Activated CD8-positive, alpha-beta memory T cell treated with anti-CD3 and anti-CD28 coated beads, Interleukin-2, amount 10 ng/mL, durations not matched to agents 7 days and 5 days (primary cell): ENCODE results near the gene FLNB. TPM values are rescaled to one million over a fixed set of nuclear protein-coding genes. Genes with fewer than 3 reads are reported as not detected.
A peak's percentile ranks its signal among the peaks of the same experiment; 100 is the strongest.

Experiments used
- ATAC-seq: fragments of 150-1000 bp; cut with Tn5 transposase; one replicate; pipeline ENCODE4 v1.10.0; 2021; ENCODE audit warnings: moderate library complexity
- CTCF ChIA-PET: fragments of 350-600 bp; sonication (Branson Sonifier 250); formaldehyde crosslinking; loops from one replicate; lab custom pipeline; 2021; ENCODE audit warnings: antibody characterized with exemption; lab: Charles Lee
- DNase-seq: peaks from one replicate; pipeline ENCODE4 v3.0.0-alpha.2; 2020
- H3K27ac Mint-ChIP-seq: one replicate; pipeline ENCODE4 v1.8.0; 2021; ENCODE audit warnings: mild to moderate bottlenecking, mixed read lengths
- H3K27me3 Mint-ChIP-seq: one replicate; pipeline ENCODE4 v1.8.0; 2021; ENCODE audit warnings: mixed read lengths
- H3K36me3 Mint-ChIP-seq: one replicate; pipeline ENCODE4 v1.8.0; 2021; ENCODE audit warnings: mild to moderate bottlenecking, mixed read lengths
- H3K4me1 Mint-ChIP-seq: one replicate; pipeline ENCODE4 v1.8.0; 2021; ENCODE audit warnings: mixed read lengths
- H3K4me3 Mint-ChIP-seq: one replicate; pipeline ENCODE4 v1.8.0; 2021; ENCODE audit warnings: mild to moderate bottlenecking, moderate library complexity, mixed read lengths
- H3K9me3 Mint-ChIP-seq: one replicate; pipeline ENCODE4 v1.8.0; 2022; ENCODE audit warnings: low read depth, mixed read lengths
- total RNA-seq, 2 experiments: library from RNA; stranded (reverse); gene quantifications; one replicate each; pipeline ENCODE4 v1.2.3, GENCODE V29; 2021

The FLNB gene
- total RNA-seq, 2 experiments from 2014 or later, result 9.8 to 13.2 TPM

DNA sequence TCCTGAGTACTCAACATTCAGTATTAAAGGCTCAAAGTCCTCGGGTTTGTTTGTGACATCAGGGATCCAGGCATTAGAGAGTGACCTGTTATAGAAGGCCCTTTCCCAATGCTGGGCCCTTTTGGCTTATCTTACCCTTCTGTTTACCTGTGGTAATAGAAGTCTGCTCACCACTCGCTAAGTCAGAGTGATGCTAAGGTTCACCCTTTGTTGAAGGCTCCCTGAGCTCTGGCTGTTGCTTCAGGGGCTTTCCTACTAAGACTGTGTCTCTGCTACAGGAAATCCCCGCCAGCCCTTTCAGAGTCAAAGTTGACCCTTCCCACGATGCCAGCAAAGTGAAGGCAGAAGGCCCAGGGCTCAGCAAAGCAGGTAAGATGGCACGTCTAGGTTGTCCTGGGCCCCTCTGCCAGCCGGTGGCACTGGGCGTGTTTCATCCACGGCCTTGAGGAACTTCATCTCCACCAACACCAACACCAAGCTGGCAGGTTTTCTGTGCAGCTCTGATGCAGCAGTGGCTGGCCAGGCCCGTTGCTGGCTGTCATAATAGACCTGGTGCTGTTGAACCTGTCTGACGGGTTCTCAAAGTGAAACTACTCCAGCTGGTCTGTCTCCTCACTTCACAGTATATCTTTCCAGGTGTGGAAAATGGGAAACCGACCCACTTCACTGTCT, 103.4 kb downstream of the FLNB start:
- no peak overlapping the region for H3K27ac Mint-ChIP-seq
- peaks cover 17% of the 10 kb centered on the region for H3K4me1 Mint-ChIP-seq
- no peaks in the 10 kb centered on the region for H3K9me3 Mint-ChIP-seq
- ATAC-seq (peak; percentile 27), DNase-seq (no peak)
- H3K27me3 Mint-ChIP-seq, result no peaks in the 10 kb centered on the region
- CTCF ChIA-PET, result interaction anchor here (1.4 kb wide), 1 partner anchor 55 kb away, joined by 3 read pairs; no protein-coding TSS in a partner anchor
- H3K4me3 Mint-ChIP-seq, result no peak overlapping the region
- H3K36me3 Mint-ChIP-seq, result peaks cover 6% of the 10 kb centered on the region

DNA sequence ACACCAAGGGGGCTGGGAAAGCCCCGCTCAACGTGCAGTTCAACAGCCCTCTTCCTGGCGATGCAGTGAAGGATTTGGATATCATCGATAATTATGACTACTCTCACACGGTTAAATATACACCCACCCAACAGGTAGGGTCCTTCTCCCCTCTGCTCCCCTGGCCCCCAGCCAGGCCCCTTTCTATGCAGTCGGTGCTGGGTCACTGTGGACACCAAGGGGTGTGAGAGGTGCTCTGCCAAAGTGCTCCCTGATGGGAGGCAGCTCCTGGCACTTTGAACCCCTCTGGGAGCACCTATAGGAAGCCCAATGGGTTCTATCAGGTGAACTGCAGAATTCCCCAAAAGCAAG, 103.9 kb downstream of the FLNB start:
- ATAC-seq (no peak), DNase-seq (no peak)
- Mint-ChIP-seq H3K36me3 (peaks cover 6% of the 10 kb centered on the region), H3K27ac (no peak overlapping the region), H3K27me3 (no peaks in the 10 kb centered on the region), H3K9me3 (no peaks in the 10 kb centered on the region), H3K4me1 (peaks cover 20% of the 10 kb centered on the region), H3K4me3 (no peak overlapping the region)
- CTCF ChIA-PET, result interaction anchor here (1.4 kb wide), 1 partner anchor 55 kb away, joined by 3 read pairs; no protein-coding TSS in a partner anchor

DNA sequence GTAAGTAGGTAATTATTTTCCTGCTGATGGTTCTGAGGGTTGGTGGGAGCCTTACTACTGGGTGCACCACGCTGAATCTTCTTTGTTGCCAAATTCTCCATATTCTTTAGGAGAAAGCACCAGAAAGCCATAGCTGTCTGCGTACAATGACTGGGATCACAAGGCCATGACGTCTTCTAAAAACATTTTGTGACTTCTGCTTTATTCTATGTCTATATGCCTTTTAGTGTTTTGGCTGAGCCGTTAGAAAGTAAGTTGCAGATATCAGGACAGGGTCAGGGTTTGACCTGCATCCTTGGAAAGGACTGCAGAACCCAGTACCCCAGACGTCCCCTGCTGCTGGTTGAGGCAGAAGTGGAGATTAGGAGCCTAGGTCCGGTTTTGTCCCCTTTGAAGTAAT, 107.0 kb downstream of the FLNB start:
- no peak overlapping the region for H3K4me3 Mint-ChIP-seq
- no peaks in the 10 kb centered on the region for H3K27me3 Mint-ChIP-seq
- H3K36me3 Mint-ChIP-seq, result no peaks in the 10 kb centered on the region
- peaks cover 20% of the 10 kb centered on the region for H3K4me1 Mint-ChIP-seq
- no peaks in the 10 kb centered on the region for H3K9me3 Mint-ChIP-seq
- DNase-seq (no peak), ATAC-seq (no peak)
- H3K27ac Mint-ChIP-seq, result no peak overlapping the region
- CTCF ChIA-PET, result interaction anchor here (0.9 kb wide), 1 partner anchor 76 kb away, joined by 3 read pairs; no protein-coding TSS in a partner anchor

DNA sequence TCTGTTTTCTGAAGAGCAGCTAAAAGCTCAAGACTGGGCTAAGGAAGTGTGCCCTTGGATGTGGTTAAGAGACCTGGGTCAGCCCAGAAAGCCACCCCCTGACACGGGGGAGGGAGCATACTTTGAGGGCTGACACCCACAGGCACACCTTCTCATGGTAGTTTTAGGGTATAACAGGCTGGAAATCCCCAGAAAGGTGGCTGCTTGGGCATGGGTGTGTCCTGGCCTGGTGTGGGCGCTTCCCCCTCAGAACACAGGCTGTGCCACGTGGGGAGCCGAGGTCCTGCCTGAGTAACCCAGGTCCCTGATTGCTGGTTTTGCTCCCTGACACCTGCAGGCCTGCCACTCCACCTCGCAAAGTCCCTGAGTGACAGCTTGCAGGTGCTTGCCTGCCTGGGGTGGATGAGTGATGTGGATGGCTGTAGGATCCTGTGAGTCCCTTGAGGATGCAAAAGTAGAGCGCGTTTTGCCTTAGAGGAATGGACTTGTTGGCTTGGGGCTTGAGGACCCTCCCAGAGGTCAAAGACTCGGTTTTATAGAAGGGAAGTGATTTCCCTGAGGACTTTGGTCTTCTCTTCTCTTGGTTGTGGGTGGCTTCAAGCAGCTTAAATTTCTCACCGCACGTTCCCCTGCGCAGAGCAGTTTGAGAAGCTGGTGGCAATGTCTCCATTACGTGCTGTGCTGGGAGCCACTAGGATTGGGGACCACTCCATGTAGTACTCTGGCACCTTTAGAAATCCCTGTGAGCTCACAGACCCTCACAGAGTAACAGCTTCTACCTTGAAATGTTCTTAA, 108.1 kb downstream of the FLNB start:
- Mint-ChIP-seq H3K36me3 (no peaks in the 10 kb centered on the region), H3K27me3 (no peaks in the 10 kb centered on the region), H3K4me3 (no peak overlapping the region), H3K9me3 (no peaks in the 10 kb centered on the region), H3K4me1 (peaks cover 20% of the 10 kb centered on the region), H3K27ac (no peak overlapping the region)
- CTCF ChIA-PET, result interaction anchor here (0.9 kb wide), 1 partner anchor 78 kb away, joined by 3 read pairs; no protein-coding TSS in a partner anchor
- ATAC-seq (peak; percentile 76), DNase-seq (peak; percentile 57)

DNA sequence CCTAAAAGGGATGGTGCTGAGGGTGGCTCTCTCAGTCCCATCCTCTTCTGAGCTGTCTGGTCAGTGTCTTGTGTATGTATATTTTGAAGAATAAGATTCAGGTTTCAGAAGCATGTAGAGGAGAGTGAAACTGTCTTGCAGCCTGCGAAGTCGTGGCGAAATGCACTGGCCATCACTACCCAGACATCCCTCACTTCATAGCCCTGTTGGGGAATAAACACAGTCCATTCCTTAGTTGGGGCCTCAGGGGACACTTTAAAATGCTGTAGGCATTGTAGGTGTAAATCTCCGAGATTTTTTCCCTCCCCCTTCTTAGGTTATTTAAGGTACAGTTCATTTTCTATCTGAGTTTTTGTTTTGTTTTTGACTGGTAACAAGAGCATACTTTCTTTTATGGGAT, 108.8 kb downstream of the FLNB start:
- no peaks in the 10 kb centered on the region for H3K36me3 Mint-ChIP-seq

DNA sequence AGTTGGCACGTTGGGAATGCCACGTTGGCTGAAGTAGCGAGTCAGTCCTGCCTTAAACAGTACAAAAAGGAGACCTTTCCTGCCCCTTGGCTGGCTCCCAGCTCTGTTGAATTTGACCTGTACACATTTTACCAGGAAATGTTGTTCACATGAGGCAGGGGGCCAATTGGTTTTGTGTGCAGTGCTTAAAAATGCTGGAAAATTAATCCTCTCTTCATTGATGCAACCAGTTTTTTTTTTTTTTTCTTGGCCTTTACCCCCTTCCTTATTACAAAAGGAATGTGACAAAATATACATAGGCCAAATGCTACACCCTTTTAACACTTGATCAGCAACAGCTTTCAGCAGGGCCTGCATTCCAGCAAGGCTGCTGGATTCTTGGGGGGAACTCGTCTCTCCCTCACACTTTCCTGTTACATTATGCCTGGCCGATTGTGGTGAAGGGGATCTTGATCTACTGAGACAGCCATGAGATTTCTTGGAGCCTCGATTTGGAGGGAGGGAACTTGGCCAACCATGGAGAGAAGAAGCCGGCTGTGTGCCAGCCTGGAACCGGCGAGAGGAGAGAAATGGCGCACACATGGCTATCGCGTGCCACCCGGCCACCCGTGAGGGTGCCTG, 109.4 kb downstream of the FLNB start:
- CTCF ChIA-PET, result no interaction called here
- DNase-seq (no peak), ATAC-seq (no peak)
- H3K4me3 Mint-ChIP-seq, result no peak overlapping the region
- no peaks in the 10 kb centered on the region for H3K9me3 Mint-ChIP-seq
- H3K4me1 Mint-ChIP-seq, result peaks cover 16% of the 10 kb centered on the region
- no peaks in the 10 kb centered on the region for H3K27me3 Mint-ChIP-seq
- H3K27ac Mint-ChIP-seq, result no peak overlapping the region
- no peaks in the 10 kb centered on the region for H3K36me3 Mint-ChIP-seq

More for the DNA sequence above, 108.8 kb downstream of the FLNB start:
- H3K27ac Mint-ChIP-seq, result no peak overlapping the region
- CTCF ChIA-PET, result no interaction called here
- no peak overlapping the region for H3K4me3 Mint-ChIP-seq
- H3K9me3 Mint-ChIP-seq, result no peaks in the 10 kb centered on the region
- no peaks in the 10 kb centered on the region for H3K27me3 Mint-ChIP-seq
- ATAC-seq (no peak), DNase-seq (no peak)
- H3K4me1 Mint-ChIP-seq, result peaks cover 17% of the 10 kb centered on the region

DNA sequence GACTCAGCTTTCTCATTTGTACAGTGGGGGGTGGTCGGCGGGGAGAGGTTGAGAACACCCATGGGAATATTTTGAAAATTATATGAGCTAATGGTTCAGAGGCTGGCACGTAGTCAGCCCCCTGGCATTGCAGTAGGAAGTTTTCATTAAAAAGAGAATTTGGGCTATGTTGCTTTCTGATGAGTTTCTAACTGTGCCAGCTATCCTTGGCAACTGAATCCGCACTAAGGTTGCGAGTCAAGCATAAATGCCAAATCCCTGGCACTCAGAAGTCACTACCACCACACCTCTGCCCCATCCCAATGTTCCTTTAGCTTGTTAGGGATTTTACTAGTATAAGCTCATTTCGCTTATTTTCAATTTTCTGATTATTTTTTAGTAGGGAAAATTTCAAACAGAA, 111.0 kb downstream of the FLNB start:
- no peak for DNase-seq
- no peak overlapping the region for H3K27ac Mint-ChIP-seq
- H3K4me3 Mint-ChIP-seq, result no peak overlapping the region
- ATAC-seq, result no peak
- CTCF ChIA-PET, result interaction anchor here (1.1 kb wide), 1 partner anchor 16 kb away, joined by 3 read pairs; no protein-coding TSS in a partner anchor
- no peaks in the 10 kb centered on the region for H3K36me3 Mint-ChIP-seq
- no peaks in the 10 kb centered on the region for H3K9me3 Mint-ChIP-seq
- H3K4me1 Mint-ChIP-seq, result peaks cover 16% of the 10 kb centered on the region
- H3K27me3 Mint-ChIP-seq, result no peaks in the 10 kb centered on the region

DNA sequence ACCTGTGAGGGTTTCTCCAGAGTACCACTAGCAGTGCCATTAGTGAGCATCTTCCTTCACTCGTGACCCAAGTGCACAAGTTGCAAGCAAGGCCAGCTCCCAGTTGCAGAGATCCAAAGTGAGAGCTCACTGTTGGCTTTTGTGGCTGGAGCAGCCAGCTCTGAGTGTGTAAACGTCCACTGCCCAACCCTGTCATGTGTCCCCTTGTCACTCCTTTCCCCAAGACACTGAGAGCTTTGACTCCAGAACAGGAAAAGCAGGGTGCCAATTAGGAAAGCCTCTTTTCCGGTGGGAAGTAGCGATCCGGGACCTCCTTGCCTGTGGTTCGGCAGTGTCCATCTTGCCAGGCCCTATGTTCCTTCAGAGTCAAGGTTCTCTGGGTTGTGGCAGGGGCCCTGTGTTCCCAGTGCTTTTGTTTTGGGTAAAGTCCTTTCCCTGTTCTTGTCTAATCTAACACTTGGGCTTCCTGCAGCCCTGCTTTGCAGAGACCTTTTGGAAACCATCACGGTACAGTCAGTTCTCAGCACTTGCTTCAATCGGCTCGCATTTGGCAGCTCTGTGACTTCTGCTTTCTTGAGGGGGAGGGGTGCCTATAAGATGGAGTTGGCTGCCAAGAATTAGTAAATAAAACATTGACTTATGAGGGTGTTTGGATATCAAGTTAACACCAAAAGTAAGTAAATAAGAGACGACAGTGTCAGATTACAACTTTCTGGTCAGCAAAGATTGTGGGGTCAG, 112.0 kb downstream of the FLNB start:
- Mint-ChIP-seq H3K4me1 (peaks cover 16% of the 10 kb centered on the region), H3K4me3 (no peak overlapping the region), H3K36me3 (peaks cover 2% of the 10 kb centered on the region), H3K27ac (no peak overlapping the region), H3K9me3 (no peaks in the 10 kb centered on the region), H3K27me3 (no peaks in the 10 kb centered on the region)
- DNase-seq, result no peak
- CTCF ChIA-PET, result no interaction called here
- no peak for ATAC-seq

DNA sequence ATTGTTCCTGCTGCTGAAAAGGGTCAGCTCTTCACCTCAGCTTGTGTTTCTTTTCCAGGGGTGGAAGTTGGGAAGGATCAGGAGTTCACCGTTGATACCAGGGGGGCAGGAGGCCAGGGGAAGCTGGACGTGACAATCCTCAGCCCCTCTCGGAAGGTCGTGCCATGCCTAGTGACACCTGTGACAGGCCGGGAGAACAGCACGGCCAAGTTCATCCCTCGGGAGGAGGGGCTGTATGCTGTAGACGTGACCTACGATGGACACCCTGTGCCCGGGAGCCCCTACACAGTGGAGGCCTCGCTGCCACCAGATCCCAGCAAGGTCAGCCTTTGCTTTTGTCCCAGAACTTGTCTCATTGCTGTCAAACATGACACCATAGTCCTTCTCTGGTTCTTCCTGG, 113.0 kb downstream of the FLNB start:
- Mint-ChIP-seq H3K27ac (no peak overlapping the region), H3K9me3 (no peaks in the 10 kb centered on the region), H3K4me1 (peaks cover 9% of the 10 kb centered on the region), H3K4me3 (no peak overlapping the region), H3K27me3 (no peaks in the 10 kb centered on the region), H3K36me3 (peaks cover 3% of the 10 kb centered on the region)
- ATAC-seq, result no peak
- CTCF ChIA-PET, result no interaction called here
- no peak for DNase-seq

DNA sequence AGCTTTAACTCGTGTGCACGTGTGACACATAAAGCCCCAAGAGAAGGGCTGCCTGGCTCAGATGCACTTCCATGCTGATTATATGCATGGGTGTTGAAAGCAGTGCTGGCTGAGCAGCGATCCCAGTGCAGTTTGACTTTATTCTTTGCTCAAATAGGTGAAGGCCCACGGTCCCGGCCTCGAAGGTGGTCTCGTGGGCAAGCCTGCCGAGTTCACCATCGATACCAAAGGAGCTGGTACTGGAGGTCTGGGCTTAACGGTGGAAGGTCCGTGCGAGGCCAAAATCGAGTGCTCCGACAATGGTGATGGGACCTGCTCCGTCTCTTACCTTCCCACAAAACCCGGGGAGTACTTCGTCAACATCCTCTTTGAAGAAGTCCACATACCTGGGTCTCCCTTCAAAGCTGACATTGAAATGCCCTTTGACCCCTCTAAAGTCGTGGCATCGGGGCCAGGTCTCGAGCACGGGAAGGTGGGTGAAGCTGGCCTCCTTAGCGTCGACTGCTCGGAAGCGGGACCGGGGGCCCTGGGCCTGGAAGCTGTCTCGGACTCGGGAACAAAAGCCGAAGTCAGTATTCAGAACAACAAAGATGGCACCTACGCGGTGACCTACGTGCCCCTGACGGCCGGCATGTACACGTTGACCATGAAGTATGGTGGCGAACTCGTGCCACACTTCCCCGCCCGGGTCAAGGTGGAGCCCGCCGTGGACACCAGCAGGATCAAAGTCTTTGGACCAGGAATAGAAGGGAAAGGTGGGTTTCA, 114.9 kb downstream of the FLNB start:
- ATAC-seq (no peak), DNase-seq (no peak)
- Mint-ChIP-seq H3K36me3 (peaks cover 5% of the 10 kb centered on the region), H3K4me3 (no peak overlapping the region), H3K27ac (no peak overlapping the region), H3K27me3 (no peaks in the 10 kb centered on the region), H3K9me3 (no peaks in the 10 kb centered on the region), H3K4me1 (no peaks in the 10 kb centered on the region)
- CTCF ChIA-PET, result interaction anchor here (0.6 kb wide), 1 partner anchor 36 kb away, joined by 3 read pairs; no protein-coding TSS in a partner anchor

DNA sequence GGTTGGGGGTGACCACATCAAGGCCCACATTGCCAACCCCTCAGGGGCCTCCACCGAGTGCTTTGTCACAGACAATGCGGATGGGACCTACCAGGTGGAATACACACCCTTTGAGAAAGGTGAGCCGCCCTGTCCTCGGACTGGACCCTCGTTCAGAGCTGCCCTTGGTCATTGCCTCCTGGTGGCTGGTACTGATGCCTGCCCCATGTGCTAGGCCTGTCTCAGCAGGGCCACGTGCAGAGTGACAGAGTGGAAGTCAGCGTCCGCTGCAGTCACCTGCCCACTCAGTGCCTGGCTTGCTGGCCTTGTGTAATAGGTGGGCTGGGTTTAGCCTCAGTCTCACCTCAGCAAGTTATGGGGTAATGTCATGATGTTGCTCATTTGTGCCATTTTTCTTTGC, 116.2 kb downstream of the FLNB start:
- H3K4me1 Mint-ChIP-seq, result peaks cover 10% of the 10 kb centered on the region
- peaks cover 6% of the 10 kb centered on the region for H3K36me3 Mint-ChIP-seq
- no peak for ATAC-seq
- H3K9me3 Mint-ChIP-seq, result no peaks in the 10 kb centered on the region
- H3K27ac Mint-ChIP-seq, result no peak overlapping the region
- DNase-seq, result no peak
- CTCF ChIA-PET, result no interaction called here
- H3K4me3 Mint-ChIP-seq, result no peak overlapping the region
- H3K27me3 Mint-ChIP-seq, result no peaks in the 10 kb centered on the region

DNA sequence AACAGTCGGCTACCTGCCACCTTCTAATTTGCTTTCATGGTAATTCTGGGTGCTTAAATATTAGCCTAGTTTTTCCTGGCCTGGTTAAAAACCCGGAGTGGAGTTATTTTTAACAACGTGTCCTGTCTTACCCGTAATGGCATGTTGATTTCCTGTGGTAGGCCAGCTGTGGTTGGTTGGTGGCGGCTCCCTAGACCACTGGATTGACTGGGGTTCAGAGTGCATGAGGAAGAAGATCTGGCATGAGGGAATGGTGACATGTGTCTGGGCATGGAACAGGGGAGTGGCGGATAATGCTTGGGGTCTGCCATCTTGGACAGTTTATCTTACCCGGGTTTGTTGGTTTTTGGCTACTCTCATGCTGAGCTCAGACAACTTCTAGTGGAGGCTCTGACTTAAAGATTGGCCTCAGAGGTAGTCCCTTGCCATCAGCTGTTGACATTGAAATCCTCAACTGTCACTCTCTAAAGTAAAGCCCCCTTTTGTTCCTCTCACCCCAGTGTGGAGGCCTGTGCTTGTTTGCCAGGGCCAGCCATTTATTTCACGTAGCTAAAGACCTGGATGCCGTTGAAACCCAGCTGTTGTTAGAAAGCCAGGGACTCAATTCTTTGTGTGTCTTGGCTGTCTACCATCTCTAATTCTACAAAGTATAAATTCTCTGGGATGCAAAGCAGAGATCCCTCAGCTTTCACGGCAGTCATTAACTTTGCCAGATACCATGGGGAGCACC, 121.0 kb downstream of the FLNB start:
- no peak overlapping the region for H3K4me3 Mint-ChIP-seq
- H3K4me1 Mint-ChIP-seq, result peaks cover 11% of the 10 kb centered on the region
- no peak overlapping the region for H3K27ac Mint-ChIP-seq
- CTCF ChIA-PET, result interaction anchor here (1.0 kb wide), 1 partner anchor 121 kb away, joined by 3 read pairs; the partner anchor contains the start of gene FLNB
- ATAC-seq (no peak), DNase-seq (no peak)
- no peaks in the 10 kb centered on the region for H3K27me3 Mint-ChIP-seq
- no peaks in the 10 kb centered on the region for H3K9me3 Mint-ChIP-seq
- H3K36me3 Mint-ChIP-seq, result peaks cover 6% of the 10 kb centered on the region
